ENCODE results near the gene TEKT1.
"Not testable (repeated sequence)": the region's sequence is repeated elsewhere in the genome, so short reads cannot be mapped to it uniquely, and the experiment has no call there.

The TEKT1 gene

GRCh38 chr17:6831661-6832263 lies at the start of gene TEKT1:
TSS of gene TEKT1 (minus strand) at chr17:6831729. CDS start at chr17:6830376, 1,353 bp downstream.
- DNase-seq, result no peak

- not testable (repeated sequence) for DNase-seq
These were observed 47.9 kb upstream of the TEKT1 start for GRCh38 chr17:6879221-6879975.

- DNase-seq, result not testable (repeated sequence)
These were observed 43.7 kb upstream of the TEKT1 start for GRCh38 chr17:6875276-6875675.

GRCh38 chr17:6872936-6873335 lies 41.4 kb upstream of the TEKT1 start:
- no peak for DNase-seq

- no peak for DNase-seq
These were observed 39.3 kb upstream of the TEKT1 start for GRCh38 chr17:6870841-6871240.

- no peak for DNase-seq
These were observed 37.1 kb upstream of the TEKT1 start for GRCh38 chr17:6868582-6868981.

GRCh38 chr17:6867849-6868248 lies 36.3 kb upstream of the TEKT1 start:
- DNase-seq, result no peak

- DNase-seq, result no peak
These were observed 31.3 kb upstream of the TEKT1 start for GRCh38 chr17:6862825-6863224.

- DNase-seq, result no peak
These were observed 30.6 kb upstream of the TEKT1 start for GRCh38 chr17:6862122-6862521.

GRCh38 chr17:6857904-6858303 lies 26.4 kb upstream of the TEKT1 start:
- no peak for DNase-seq

GRCh38 chr17:6857336-6857735 lies 25.8 kb upstream of the TEKT1 start:
- DNase-seq, result no peak

GRCh38 chr17:6856051-6856450 lies 24.5 kb upstream of the TEKT1 start:
- DNase-seq, result no peak

GRCh38 chr17:6853764-6854442 lies 22.4 kb upstream of the TEKT1 start:
- no peak for DNase-seq

GRCh38 chr17:6848545-6849179 lies 17.1 kb upstream of the TEKT1 start:
- not testable (repeated sequence) for DNase-seq

GRCh38 chr17:6846138-6846537 lies 14.6 kb upstream of the TEKT1 start:
- DNase-seq, result not testable (repeated sequence)

GRCh38 chr17:6844406-6844805 lies 12.9 kb upstream of the TEKT1 start:
- not testable (repeated sequence) for DNase-seq

- DNase-seq, result no peak
These were observed 11.8 kb upstream of the TEKT1 start for GRCh38 chr17:6843241-6843880.

- not testable (repeated sequence) for DNase-seq
These were observed 10.2 kb upstream of the TEKT1 start for GRCh38 chr17:6841769-6842168.

- DNase-seq, result no peak
These were observed 1.0 kb downstream of the TEKT1 start for GRCh38 chr17:6830383-6830986.

- no peak for DNase-seq
These were observed 8.5 kb downstream of the TEKT1 start for GRCh38 chr17:6823011-6823442.

GRCh38 chr17:6818938-6819337 lies 12.6 kb downstream of the TEKT1 start:
- DNase-seq, result no peak

GRCh38 chr17:6816368-6816767 lies 15.2 kb downstream of the TEKT1 start:
- not testable (repeated sequence) for DNase-seq

Measured in GDM1 (cell line).